22Rv1 (cell line): ENCODE data around the gene KXD1.

Experiments
- H3K27ac ChIP-seq: fragments of 450-650 bp; 2 replicates; pipeline ENCODE4 v1.5.1; 2017
- CTCF ChIP-seq: fragments of 450-650 bp; IDR thresholded peaks from 2 replicates; pipeline ENCODE4 v1.5.1; 2017; ENCODE audit warnings: mild to moderate bottlenecking
- ZFX ChIP-seq: fragments of 450-650 bp; IDR thresholded peaks from 2 replicates; pipeline ENCODE4 v1.6.1; 2017; ENCODE audit warnings: antibody characterized with exemption, borderline replicate concordance

The KXD1 gene

GRCh38 chr19:18610556-18611326 is 53.1 kb downstream of the KXD1 start:
- TF ChIP-seq CTCF (no peak), ZFX (no peak)
- H3K27ac ChIP-seq, result no peak overlapping the region

- H3K27ac ChIP-seq, result no peak overlapping the region
- no peak for TF ChIP-seq CTCF
- TF ChIP-seq ZFX, result no peak
Measured at GRCh38 chr19:18611327-18612050, 53.8 kb downstream of the KXD1 start.

GRCh38 chr19:18612051-18612771 is 54.5 kb downstream of the KXD1 start:
- TF ChIP-seq ZFX (no peak), CTCF (no peak)
- no peak overlapping the region for H3K27ac ChIP-seq

- H3K27ac ChIP-seq, result no peak within 1 kb of the TSS
- TF ChIP-seq CTCF, result no peak
- TF ChIP-seq ZFX, result no peak
Measured at GRCh38 chr19:18612772-18613588, 55.3 kb downstream of the KXD1 start, which contains the start of gene TMEM59L. Gene TMEM59L (plus strand): TSS chr19:18612870. CDS start chr19:18612959, 89 bp downstream.

- TF ChIP-seq CTCF (no peak), ZFX (no peak)
- no peak overlapping the region for H3K27ac ChIP-seq
Measured at GRCh38 chr19:18613589-18614234, 56.0 kb downstream of the KXD1 start.

GRCh38 chr19:18616023-18616422 is 58.4 kb downstream of the KXD1 start:
- H3K27ac ChIP-seq, result no peak overlapping the region
- TF ChIP-seq CTCF, result no peak
- no peak for TF ChIP-seq ZFX
